Measurements from ENCODE around the gene CACNA2D1. TPM values are rescaled to one million over a fixed set of nuclear protein-coding genes. Genes with fewer than 3 reads are reported as not detected.

The CACNA2D1 gene
- total RNA-seq, 1 experiment from 2014 or later: 9.8 TPM

GRCh38 chr7:82286096-82286797 is 157.3 kb downstream of the CACNA2D1 start:
- no TSS peak for BruUV-seq (replicated peaks)
- DNase-seq (ENCODE audit: low read depth, low spot score) (no peak), ATAC-seq (no peak)
- no peaks in the 10 kb centered on the region for H3K36me3 ChIP-seq (ENCODE audit: control insufficient read depth, insufficient read depth, low read length)
- CTCF ChIA-PET: no interaction called here
- POLR2A ChIA-PET: no interaction called here
- intact Hi-C loops (cut with micrococcal nuclease; ENCODE audit: unreplicated experiment): no loop called here
- TF ChIP-seq SIN3A (IDR thresholded peaks at IDR 0.05; ENCODE audit: borderline replicate concordance, insufficient read depth, low read depth, low read length) (no peak), TCF7L2 (IDR thresholded peaks at IDR 0.05; ENCODE audit: low read depth, low read length) (no peak), POLR2AphosphoS5 (IDR thresholded peaks at IDR 0.05; ENCODE audit: low read depth, low read length) (no peak)
- TF ChIP-seq, protein P1, sequence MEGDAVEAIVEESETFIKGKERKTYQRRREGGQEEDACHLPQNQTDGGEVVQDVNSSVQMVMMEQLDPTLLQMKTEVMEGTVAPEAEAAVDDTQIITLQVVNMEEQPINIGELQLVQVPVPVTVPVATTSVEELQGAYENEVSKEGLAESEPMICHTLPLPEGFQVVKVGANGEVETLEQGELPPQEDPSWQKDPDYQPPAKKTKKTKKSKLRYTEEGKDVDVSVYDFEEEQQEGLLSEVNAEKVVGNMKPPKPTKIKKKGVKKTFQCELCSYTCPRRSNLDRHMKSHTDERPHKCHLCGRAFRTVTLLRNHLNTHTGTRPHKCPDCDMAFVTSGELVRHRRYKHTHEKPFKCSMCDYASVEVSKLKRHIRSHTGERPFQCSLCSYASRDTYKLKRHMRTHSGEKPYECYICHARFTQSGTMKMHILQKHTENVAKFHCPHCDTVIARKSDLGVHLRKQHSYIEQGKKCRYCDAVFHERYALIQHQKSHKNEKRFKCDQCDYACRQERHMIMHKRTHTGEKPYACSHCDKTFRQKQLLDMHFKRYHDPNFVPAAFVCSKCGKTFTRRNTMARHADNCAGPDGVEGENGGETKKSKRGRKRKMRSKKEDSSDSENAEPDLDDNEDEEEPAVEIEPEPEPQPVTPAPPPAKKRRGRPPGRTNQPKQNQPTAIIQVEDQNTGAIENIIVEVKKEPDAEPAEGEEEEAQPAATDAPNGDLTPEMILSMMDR (IDR thresholded peaks at IDR 0.05): no peak
- TF ChIP-seq, protein P2, sequence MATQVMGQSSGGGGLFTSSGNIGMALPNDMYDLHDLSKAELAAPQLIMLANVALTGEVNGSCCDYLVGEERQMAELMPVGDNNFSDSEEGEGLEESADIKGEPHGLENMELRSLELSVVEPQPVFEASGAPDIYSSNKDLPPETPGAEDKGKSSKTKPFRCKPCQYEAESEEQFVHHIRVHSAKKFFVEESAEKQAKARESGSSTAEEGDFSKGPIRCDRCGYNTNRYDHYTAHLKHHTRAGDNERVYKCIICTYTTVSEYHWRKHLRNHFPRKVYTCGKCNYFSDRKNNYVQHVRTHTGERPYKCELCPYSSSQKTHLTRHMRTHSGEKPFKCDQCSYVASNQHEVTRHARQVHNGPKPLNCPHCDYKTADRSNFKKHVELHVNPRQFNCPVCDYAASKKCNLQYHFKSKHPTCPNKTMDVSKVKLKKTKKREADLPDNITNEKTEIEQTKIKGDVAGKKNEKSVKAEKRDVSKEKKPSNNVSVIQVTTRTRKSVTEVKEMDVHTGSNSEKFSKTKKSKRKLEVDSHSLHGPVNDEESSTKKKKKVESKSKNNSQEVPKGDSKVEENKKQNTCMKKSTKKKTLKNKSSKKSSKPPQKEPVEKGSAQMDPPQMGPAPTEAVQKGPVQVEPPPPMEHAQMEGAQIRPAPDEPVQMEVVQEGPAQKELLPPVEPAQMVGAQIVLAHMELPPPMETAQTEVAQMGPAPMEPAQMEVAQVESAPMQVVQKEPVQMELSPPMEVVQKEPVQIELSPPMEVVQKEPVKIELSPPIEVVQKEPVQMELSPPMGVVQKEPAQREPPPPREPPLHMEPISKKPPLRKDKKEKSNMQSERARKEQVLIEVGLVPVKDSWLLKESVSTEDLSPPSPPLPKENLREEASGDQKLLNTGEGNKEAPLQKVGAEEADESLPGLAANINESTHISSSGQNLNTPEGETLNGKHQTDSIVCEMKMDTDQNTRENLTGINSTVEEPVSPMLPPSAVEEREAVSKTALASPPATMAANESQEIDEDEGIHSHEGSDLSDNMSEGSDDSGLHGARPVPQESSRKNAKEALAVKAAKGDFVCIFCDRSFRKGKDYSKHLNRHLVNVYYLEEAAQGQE (IDR thresholded peaks at IDR 0.05; ENCODE audit: insufficient read depth in 1 of 2, low read depth in 2 of 2, low read length in 1 of 2): no peak
- no peaks in the 10 kb centered on the region for H3K27me3 ChIP-seq (ENCODE audit: control insufficient read depth, insufficient read depth, low read length)
- no peak overlapping the region for H3K4me3 ChIP-seq (ENCODE audit: low read depth in 2 of 2, low read length in 2 of 2)
- H3K4me1 ChIP-seq (ENCODE audit: control insufficient read depth, insufficient read depth, low read length): no peaks in the 10 kb centered on the region
- no peaks in the 10 kb centered on the region for H3K9me3 ChIP-seq (ENCODE audit: control insufficient read depth, insufficient read depth, low read depth, low read length)
- in situ Hi-C loops (cut with HindIII; ENCODE audit: low pct_unique_long_range_greater_than_20kb, low sequenced_read_pairs): no loop called here
- H3K27ac ChIP-seq (ENCODE audit: low read length): no peak overlapping the region

- POLR2A ChIA-PET: no interaction called here
- intact Hi-C loops (cut with micrococcal nuclease; ENCODE audit: unreplicated experiment): no loop called here
Observed at GRCh38 chr7:82284936-82285519, 158.5 kb downstream of the CACNA2D1 start.

More at GRCh38 chr7:82284936-82285519, 158.5 kb downstream of the CACNA2D1 start:
- in situ Hi-C loops (cut with HindIII; ENCODE audit: low pct_unique_long_range_greater_than_20kb, low sequenced_read_pairs): no loop called here
- H3K36me3 ChIP-seq (ENCODE audit: control insufficient read depth, insufficient read depth, low read length): no peaks in the 10 kb centered on the region
- H3K27me3 ChIP-seq (ENCODE audit: control insufficient read depth, insufficient read depth, low read length): no peaks in the 10 kb centered on the region
- H3K4me3 ChIP-seq (ENCODE audit: low read depth in 2 of 2, low read length in 2 of 2): no peak overlapping the region
- ATAC-seq (no peak), DNase-seq (ENCODE audit: low read depth, low spot score) (no peak)
- H3K4me1 ChIP-seq (ENCODE audit: control insufficient read depth, insufficient read depth, low read length): no peaks in the 10 kb centered on the region
- no peak overlapping the region for H3K27ac ChIP-seq (ENCODE audit: low read length)
- CTCF ChIA-PET: no interaction called here
- TF ChIP-seq POLR2AphosphoS5 (IDR thresholded peaks at IDR 0.05; ENCODE audit: low read depth, low read length): no peak
- TF ChIP-seq, protein P1 (IDR thresholded peaks at IDR 0.05): no peak
- TF ChIP-seq, protein P2 (IDR thresholded peaks at IDR 0.05; ENCODE audit: insufficient read depth in 1 of 2, low read depth in 2 of 2, low read length in 1 of 2): no peak
- TF ChIP-seq SIN3A (IDR thresholded peaks at IDR 0.05; ENCODE audit: borderline replicate concordance, insufficient read depth, low read depth, low read length): no peak
- no peak for TF ChIP-seq TCF7L2 (IDR thresholded peaks at IDR 0.05; ENCODE audit: low read depth, low read length)
- H3K9me3 ChIP-seq (ENCODE audit: control insufficient read depth, insufficient read depth, low read depth, low read length): no peaks in the 10 kb centered on the region
- no TSS peak for BruUV-seq (replicated peaks)
